ENCODE measurements around the gene HOXA4. TPM values are rescaled to one million over a fixed set of nuclear protein-coding genes. Genes with fewer than 3 reads are reported as not detected.

HOXA4 gene
- total RNA-seq, 1 donor from 2014 or later: 14.6 TPM

- no peak for DNase-seq (ENCODE audit: low read depth)
- peak overlapping the region; percentile 74 for H3K4me3 ChIP-seq (ENCODE audit: low read depth, low read length)
- TF ChIP-seq, protein P1, sequence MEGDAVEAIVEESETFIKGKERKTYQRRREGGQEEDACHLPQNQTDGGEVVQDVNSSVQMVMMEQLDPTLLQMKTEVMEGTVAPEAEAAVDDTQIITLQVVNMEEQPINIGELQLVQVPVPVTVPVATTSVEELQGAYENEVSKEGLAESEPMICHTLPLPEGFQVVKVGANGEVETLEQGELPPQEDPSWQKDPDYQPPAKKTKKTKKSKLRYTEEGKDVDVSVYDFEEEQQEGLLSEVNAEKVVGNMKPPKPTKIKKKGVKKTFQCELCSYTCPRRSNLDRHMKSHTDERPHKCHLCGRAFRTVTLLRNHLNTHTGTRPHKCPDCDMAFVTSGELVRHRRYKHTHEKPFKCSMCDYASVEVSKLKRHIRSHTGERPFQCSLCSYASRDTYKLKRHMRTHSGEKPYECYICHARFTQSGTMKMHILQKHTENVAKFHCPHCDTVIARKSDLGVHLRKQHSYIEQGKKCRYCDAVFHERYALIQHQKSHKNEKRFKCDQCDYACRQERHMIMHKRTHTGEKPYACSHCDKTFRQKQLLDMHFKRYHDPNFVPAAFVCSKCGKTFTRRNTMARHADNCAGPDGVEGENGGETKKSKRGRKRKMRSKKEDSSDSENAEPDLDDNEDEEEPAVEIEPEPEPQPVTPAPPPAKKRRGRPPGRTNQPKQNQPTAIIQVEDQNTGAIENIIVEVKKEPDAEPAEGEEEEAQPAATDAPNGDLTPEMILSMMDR (conservative IDR thresholded peaks at IDR 0.05; ENCODE audit: low read depth, low read length): no peak
These were observed 16.4 kb downstream of the HOXA4 start for GRCh38 chr7:27113991-27114769.

DNA sequence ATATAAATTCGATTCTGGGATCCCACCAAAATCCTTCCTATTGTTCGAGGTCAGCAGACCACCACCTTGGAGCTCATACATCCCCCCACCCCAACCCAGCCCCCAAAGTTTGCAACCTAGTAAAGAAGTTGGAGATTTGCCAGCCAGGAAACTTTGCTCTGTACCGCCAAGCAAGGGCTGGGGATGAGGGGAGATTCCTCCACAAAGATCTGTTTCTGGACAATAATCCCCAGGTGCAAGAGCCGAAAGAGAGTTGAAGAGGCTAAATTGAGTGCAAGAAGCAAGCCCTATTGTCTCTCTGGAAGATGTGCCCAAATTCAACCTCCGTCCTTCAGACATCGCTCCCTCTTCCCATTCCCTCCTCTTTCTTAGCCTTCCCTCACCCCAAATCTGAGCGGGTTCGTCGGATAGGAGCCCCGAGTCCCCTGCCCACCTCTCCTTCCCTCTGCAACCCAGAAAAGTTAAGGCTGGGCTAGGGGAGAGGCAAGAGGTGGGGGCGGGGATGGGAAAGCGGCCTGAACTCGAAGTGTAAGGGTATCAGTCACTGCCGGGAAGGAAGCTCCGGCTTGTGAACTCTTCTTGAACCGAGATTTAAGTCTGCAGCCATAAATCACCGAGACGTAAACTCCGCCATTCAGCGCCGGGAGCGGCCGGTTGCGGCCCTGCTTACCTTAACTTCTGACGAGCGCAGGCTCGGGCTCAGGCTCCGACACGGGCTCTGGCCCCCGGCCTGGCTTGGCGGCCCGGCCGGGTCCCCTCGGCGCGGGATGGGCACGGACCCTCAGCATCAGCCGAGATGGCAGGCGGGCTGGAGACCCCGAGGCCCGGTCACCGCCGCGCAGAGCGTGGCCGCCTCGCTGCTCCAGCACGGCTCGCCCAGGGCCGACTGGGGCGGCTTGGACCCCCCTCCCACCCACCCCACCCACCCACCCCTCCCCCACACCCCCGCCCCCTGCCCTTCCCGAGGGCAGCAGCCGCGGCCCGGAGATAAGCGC is 17.3 kb downstream of the HOXA4 start:
- DNase-seq (ENCODE audit: low read depth): no peak
- TF ChIP-seq, protein P1 (conservative IDR thresholded peaks at IDR 0.05; ENCODE audit: low read depth, low read length): no peak
- H3K4me3 ChIP-seq (ENCODE audit: low read depth, low read length): peak overlapping the region; percentile 74

- peak overlapping the region; percentile 74 for H3K4me3 ChIP-seq (ENCODE audit: low read depth, low read length)
- DNase-seq (ENCODE audit: low read depth): no peak
- TF ChIP-seq, protein P1 (conservative IDR thresholded peaks at IDR 0.05; ENCODE audit: low read depth, low read length): no peak
These were observed 18.2 kb downstream of the HOXA4 start for GRCh38 chr7:27112361-27112760.

GRCh38 chr7:27111751-27112277 is 18.7 kb downstream of the HOXA4 start:
- peak overlapping the region; percentile 74 for H3K4me3 ChIP-seq (ENCODE audit: low read depth, low read length)
- no peak for DNase-seq (ENCODE audit: low read depth)

DNA sequence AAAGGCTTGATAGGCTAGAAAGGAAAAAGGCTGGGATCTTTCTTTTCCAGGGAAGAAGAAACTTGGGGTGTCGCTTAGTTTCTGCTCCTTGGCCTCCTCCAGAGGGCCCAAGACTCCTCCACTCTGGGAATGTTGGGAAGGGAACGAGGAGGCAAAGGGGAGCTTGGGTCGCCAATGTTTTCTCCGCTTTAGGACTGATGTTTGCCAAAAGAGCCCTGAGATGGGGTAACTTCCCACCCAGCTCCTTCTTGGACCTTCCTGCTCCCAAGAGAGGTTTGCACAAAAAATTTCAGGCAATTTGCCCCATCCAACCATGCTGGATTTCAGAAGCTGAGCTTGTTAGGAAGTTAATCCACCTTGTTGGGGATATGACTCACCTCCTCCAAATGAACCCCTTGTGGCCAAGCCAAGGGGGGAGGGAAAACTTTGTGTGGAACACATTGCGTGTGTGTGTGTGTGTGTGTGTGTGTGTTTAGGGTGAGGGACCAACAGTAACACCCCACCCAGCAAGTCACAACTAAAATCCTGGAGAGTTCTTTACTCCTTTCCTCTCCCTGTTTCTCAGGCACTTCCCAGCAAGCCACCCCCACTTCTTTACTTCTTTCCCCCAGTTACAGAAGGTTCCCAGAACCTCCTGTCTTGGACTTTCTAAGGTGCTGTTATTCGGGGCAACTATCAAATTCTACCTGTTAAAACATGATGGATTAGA is 19.4 kb downstream of the HOXA4 start:
- TF ChIP-seq, protein P1 (conservative IDR thresholded peaks at IDR 0.05; ENCODE audit: low read depth, low read length): peak; percentile 6
- H3K4me3 ChIP-seq (ENCODE audit: low read depth, low read length): peak overlapping the region; percentile 74
- DNase-seq (ENCODE audit: low read depth): no peak

More at GRCh38 chr7:27111751-27112277, 18.7 kb downstream of the HOXA4 start:
- TF ChIP-seq, protein P1 (conservative IDR thresholded peaks at IDR 0.05; ENCODE audit: low read depth, low read length): no peak

All from epithelial cell of proximal tubule (primary cell).